Stimulated activated CD8-positive, alpha-beta memory T cell treated with anti-CD3 and anti-CD28 coated beads, Interleukin-12 subunit alpha, Interleukin-12 subunit beta, amount 100 ng/mL, for 24 hours (primary cell): ENCODE data around the gene SYNRG.

Experiments used
- DNase-seq: peaks from one replicate; pipeline ENCODE4 v3.0.0-alpha.2; 2020; ENCODE audit errors: extremely low read depth

Gene SYNRG

GRCh38 chr17:37500378-37500777 lies 108.8 kb downstream of the SYNRG start:
- DNase-seq, result no peak

- no peak for DNase-seq
These were observed 114.2 kb downstream of the SYNRG start for GRCh38 chr17:37494971-37495370.

DNA sequence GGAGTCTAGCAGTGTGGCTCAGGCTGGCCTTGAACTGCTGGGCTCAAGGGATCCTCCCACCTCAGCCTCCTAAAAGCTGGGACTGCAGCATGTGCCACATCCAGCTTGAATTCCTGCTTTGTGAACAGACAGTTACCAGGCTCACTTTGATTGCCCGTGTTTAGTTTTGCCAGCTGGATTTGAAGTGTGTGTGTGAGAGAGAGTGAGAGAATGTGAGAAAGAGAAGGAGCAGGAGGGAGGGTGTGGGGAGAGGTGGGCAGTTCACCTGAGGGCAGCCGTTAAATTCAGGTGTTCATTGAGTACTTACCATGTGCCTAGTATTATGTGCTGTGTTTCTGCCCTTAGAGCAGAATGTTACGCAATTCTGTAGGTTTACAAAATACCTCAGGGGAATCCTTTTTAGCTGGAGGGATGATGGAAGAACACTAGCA lies 114.8 kb downstream of the SYNRG start:
- no peak for DNase-seq

- DNase-seq, result no peak
These were observed 115.8 kb downstream of the SYNRG start for GRCh38 chr17:37493249-37494027.

DNA sequence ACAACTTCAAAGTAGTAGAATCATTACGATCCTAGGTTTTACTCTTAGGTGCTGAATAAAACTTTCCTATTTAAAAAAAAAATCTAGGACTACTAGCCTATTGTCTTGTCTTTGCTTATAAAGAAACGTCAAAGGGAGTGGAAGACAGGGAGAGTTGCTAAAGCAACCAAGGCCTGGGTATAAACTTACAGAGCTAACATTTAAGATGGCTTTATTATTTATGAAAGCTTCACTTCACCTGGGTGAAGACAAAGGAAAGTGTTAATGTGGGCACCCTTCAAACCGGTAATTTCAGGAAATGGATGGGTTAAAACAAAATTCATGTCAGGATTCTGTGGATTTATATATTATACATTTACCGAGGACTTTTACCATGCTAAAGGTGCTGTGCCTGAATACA lies 117.1 kb downstream of the SYNRG start:
- DNase-seq, result no peak

- no peak for DNase-seq
These were observed 118.3 kb downstream of the SYNRG start for GRCh38 chr17:37490638-37491614.

DNA sequence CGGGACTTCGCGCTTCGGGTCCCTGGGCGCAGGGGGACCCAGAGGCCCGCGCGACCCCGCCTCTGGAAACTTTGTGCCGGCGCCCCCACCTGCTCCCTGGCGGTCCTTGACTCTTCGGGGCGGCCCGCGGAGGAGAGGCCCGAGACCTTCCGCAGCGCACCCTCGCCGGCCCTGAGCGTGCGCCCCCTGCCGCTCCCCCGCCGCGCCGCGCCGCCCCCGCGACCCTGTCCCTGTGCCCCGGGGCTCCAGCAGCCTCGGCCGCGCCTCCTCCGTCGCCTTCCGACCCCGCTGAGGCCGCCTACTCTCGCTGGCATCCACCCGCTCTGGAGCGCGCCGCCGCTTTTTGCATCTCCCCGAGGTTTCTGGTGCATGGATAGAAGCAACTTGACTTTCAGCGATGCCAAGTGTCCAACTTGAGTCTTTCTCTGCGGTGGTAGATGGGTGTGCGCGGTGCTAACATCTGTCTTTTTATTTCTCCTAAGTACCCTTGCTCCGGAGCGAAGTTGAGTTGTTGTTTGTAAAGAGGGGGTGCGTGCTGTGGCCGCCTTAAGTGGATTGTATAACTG lies 119.1 kb downstream of the SYNRG start:
- DNase-seq, result peak; percentile 38

DNA sequence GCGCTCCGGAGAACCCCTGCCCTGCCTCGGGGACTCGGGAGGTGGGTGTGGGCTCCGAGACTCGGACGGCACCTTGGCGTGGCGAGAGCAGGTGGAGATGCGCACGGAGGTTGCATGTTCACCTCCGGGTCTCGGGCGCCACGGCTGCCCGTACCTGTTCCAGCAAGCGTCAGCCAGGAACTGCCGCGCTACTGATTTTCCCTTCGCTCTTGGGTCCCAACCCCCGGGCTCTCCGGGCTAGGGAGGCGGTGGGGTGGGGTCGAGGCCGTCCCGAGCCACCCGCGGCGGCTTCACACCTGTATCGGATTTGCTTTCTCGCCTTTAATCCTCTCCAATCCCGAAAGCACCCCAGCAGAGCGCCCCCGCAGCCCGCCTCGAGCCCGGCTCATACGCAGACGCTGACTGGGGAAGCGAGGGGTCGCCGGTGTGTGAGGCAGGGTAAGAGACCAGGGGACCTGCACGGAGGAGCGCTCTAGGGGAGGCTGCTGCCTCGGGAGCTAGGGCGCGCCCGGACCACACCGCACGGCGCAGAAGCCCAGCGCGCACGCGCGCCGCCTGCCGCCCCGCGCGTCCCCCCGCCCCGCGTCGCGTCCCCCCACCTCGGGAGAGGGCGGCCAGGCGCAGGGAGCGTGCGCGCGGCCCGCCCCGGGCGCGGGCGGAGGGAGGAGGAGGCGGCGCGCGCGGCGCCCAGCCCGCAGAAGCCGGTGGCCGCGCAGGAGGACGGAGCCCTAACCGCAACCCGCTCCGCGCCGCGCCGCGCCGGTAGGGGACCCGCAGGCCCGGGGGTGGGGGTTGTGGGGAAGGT lies 119.8 kb downstream of the SYNRG start, which contains the start of gene DUSP14:
TSS of gene DUSP14 (plus strand) at position 695 of the 805 bp plus-strand sequence. CDS start 22,382 bp downstream, outside the sequence.
- DNase-seq, result peak; percentile 53

DNA sequence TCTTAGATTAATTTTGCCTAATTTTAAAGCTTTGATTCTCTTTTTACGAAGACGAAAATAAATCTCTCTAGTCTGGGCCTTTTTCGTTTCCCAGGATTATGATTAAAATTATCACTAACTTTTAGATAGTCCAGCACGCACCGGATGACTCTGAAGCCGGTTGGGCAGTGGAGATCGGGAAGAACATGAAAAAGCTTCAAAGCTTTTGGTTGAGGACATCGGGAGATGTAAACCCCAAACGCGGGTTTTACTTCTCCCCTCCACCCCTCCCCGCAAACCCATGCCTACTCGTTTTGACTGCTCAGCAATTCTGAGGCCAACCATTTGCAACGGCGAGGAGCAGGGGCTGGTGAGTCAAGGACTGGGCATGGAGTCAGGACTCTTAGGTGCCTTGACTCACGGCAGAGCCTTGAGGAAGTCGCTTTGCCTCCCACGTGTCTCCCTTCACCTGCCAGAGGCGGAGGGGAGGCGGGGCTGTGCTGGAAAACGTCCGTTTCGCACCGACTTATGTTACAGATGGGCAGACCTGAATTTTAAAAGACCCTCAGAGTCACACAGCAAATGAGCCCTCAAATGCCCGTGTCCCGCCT lies 120.5 kb downstream of the SYNRG start:
- DNase-seq, result peak; percentile 14

- no peak for DNase-seq
These were observed 121.1 kb downstream of the SYNRG start for GRCh38 chr17:37488009-37488604.

GRCh38 chr17:37485938-37486570 lies 123.2 kb downstream of the SYNRG start:
- no peak for DNase-seq

- no peak for DNase-seq
These were observed 125.7 kb downstream of the SYNRG start for GRCh38 chr17:37483311-37484039.

- no peak for DNase-seq
These were observed 128.1 kb downstream of the SYNRG start for GRCh38 chr17:37481001-37481665.

DNA sequence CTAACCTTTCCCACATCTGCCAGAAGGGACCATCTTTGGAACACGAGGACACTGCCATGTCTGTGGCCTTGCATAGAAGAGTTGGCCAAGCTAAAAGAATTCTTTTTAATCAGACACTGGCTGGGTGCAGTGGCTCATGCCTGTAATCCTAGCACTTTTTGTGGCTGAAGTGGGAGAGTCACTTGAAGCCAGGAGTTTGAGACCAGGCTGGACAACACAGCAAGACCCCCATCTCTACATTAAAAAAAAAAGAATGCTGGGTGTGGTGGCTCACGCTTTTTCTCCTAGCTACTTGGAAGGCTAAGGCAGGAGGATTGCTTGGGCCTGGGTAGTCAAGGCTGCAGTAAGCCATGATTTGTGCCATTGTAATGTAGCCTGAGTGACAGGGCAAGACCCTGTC lies 128.8 kb downstream of the SYNRG start:
- no peak for DNase-seq

DNA sequence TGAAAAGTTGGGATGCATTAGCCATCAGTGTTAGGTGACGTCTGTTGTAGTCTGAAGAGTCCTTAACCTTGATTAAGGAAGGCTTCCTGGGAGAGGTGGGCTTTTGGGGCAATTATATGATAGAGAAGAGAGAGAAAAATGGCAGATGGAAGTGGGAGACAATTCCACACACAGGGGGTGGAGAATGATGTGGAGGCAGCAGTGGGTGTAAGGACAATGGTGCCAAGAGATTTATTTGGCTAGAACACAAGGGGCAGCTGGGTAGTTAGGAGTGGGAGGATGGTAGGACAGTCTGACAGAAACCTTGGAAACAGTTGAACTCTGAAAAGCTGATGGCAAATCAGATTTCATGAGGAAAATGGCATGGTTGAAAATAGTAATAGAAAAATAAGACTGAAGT lies 130.2 kb downstream of the SYNRG start:
- no peak for DNase-seq

GRCh38 chr17:37478187-37478586 lies 131.0 kb downstream of the SYNRG start:
- no peak for DNase-seq

GRCh38 chr17:37476431-37477120 lies 132.6 kb downstream of the SYNRG start:
- no peak for DNase-seq

GRCh38 chr17:37475731-37476420 lies 133.3 kb downstream of the SYNRG start:
- no peak for DNase-seq
